B cell (primary cell): ENCODE data around the gene HHIPL2. TPM values are rescaled to one million over a fixed set of nuclear protein-coding genes. Genes with fewer than 3 reads are reported as not detected.
A peak's percentile ranks its signal among the peaks of the same experiment; 100 is the strongest.

ENCODE experiments used
- ATAC-seq: fragments of 200-7000 bp; cut with Tn5 transposase; one replicate; pipeline ENCODE4 v1.10.0; 2021; ENCODE audit warnings: low read depth, mild to moderate bottlenecking, moderate number of reproducible peaks, moderate library complexity
- CTCF ChIA-PET: fragments of 350-600 bp; sonication (Branson Sonifier 250); formaldehyde crosslinking; loops from one replicate; lab custom pipeline; 2021; ENCODE audit warnings: antibody characterized with exemption, inconsistent platforms; lab: Charles Lee
- POLR2A ChIA-PET: fragments of 350-600 bp; sonication (Branson Sonifier 250); formaldehyde crosslinking; loops from one replicate; lab custom pipeline; 2021; ENCODE audit warnings: antibody characterized with exemption; lab: Charles Lee
- DNase-seq: peaks from one replicate; pipeline ENCODE4 v3.0.0; 2013
- H2AFZ ChIP-seq: 2 replicates; pipeline ENCODE4 v1.6.1; 2012; ENCODE audit warnings: mild to moderate bottlenecking, low read depth, low read length; ENCODE audit not compliant: insufficient read depth, poor library complexity, severe bottlenecking
- H3K27ac ChIP-seq, 2 donors: 1 replicate in 1 of 2; 2 replicates in 1 of 2; pipeline ENCODE4 v1.5.1; 2012 to 2013; ENCODE audit warnings: low read length in 2 of 2, mild to moderate bottlenecking in 2 of 2, moderate library complexity in 1 of 2
- H3K27me3 ChIP-seq, 4 experiments: fragments of 200-600 bp in 1 of 4; sonication (generic) in 1 of 4; replicated peaks in 1 of 4; 1 replicate in 2 of 4; 2 replicates in 2 of 4; pipeline versions ENCODE4 v1.6.1 to v1.7.0; 2013 to 2016; ENCODE audit warnings: low read length in 3 of 4, mild to moderate bottlenecking in 2 of 4, mixed read lengths in 1 of 4, moderate library complexity in 1 of 4; ENCODE audit not compliant: insufficient read depth in 4 of 4, control insufficient read depth in 3 of 4; ENCODE audit errors: control extremely low read depth in 1 of 4
- H3K36me3 ChIP-seq, 2 experiments: replicated peaks in 1 of 2; 1 replicate in 1 of 2; 2 replicates in 1 of 2; pipeline versions ENCODE4 v1.6.1 to v1.7.1; 2013; ENCODE audit warnings: low read length in 1 of 2; ENCODE audit not compliant: insufficient read depth in 2 of 2, control insufficient read depth in 1 of 2; ENCODE audit errors: control extremely low read depth in 1 of 2, extremely low read depth in 1 of 2
- H3K4me1 ChIP-seq, 2 donors: fragments of 200-600 bp in 1 of 2; sonication (generic) in 1 of 2; 1 replicate in 1 of 2; 2 replicates in 1 of 2; pipeline versions ENCODE4 v1.5.1 to v1.6.1; 2013 to 2017; ENCODE audit warnings: low read length in 2 of 2; ENCODE audit not compliant: control insufficient read depth in 2 of 2, insufficient read depth in 2 of 2
- H3K4me2 ChIP-seq: replicated peaks from 2 replicates; pipeline ENCODE3; 2012; ENCODE audit warnings: mild to moderate bottlenecking, low read depth, low read length; ENCODE audit not compliant: poor library complexity, severe bottlenecking
- H3K4me3 ChIP-seq, 5 experiments: fragments of 200-600 bp in 1 of 5; sonication (generic) in 1 of 5; 1 replicate in 3 of 5; 2 replicates in 2 of 5; pipeline versions ENCODE4 v1.5.1 to v1.7.0; 2011 to 2016; ENCODE audit warnings: low read length in 4 of 5, mild to moderate bottlenecking in 4 of 5, low read depth in 2 of 5, control low read depth in 1 of 5, moderate library complexity in 1 of 5; ENCODE audit not compliant: insufficient read depth in 1 of 5; ENCODE audit errors: control extremely low read depth in 1 of 5, extremely low read depth in 1 of 5
- H3K79me2 ChIP-seq: fragments of 200-600 bp; sonication (generic); one replicate; pipeline ENCODE4 v1.6.0; 2016; ENCODE audit warnings: low read length; ENCODE audit not compliant: control insufficient read depth, insufficient read depth
- H3K9ac ChIP-seq: fragments of 200-600 bp; sonication (generic); 2 replicates; pipeline ENCODE4 v1.6.1; 2017; ENCODE audit warnings: mild to moderate bottlenecking, low read length, moderate library complexity
- H3K9me3 ChIP-seq, 3 donors: one replicate each; pipeline versions ENCODE4 v1.6.1 to v1.7.1; 2013; ENCODE audit warnings: low read length in 2 of 3; ENCODE audit not compliant: control insufficient read depth in 2 of 3, insufficient read depth in 1 of 3; ENCODE audit errors: control extremely low read depth in 1 of 3
- H4K20me1 ChIP-seq: 2 replicates; pipeline ENCODE4 v1.6.0; 2012; ENCODE audit warnings: mild to moderate bottlenecking, low read length; ENCODE audit not compliant: insufficient read depth, control insufficient read depth, poor library complexity, severe bottlenecking
- H3K27ac Mint-ChIP-seq: one replicate; pipeline ENCODE4 v1.8.0; 2021; ENCODE audit warnings: mixed read lengths
- H3K27me3 Mint-ChIP-seq: one replicate; pipeline ENCODE4 v1.8.0; 2021; ENCODE audit warnings: mixed read lengths
- H3K4me1 Mint-ChIP-seq: one replicate; pipeline ENCODE4 v1.8.0; 2021; ENCODE audit warnings: mixed read lengths
- H3K4me3 Mint-ChIP-seq: one replicate; pipeline ENCODE4 v1.8.0; 2021; ENCODE audit warnings: mixed read lengths
- H3K9me3 Mint-ChIP-seq: one replicate; pipeline ENCODE4 v1.8.0; 2022; ENCODE audit warnings: mixed read lengths; ENCODE audit not compliant: insufficient read depth
- CTCF ChIP-seq: fragments of 200-600 bp; IDR thresholded peaks from one replicate; pipeline ENCODE4 v1.8.0; 2022; ENCODE audit warnings: antibody characterized with exemption, mild to moderate bottlenecking
- EZH2 ChIP-seq: IDR thresholded peaks from 2 replicates; pipeline ENCODE4 v1.6.1; 2012; ENCODE audit warnings: borderline replicate concordance, low read depth, mild to moderate bottlenecking, moderate library complexity, low read length; ENCODE audit not compliant: insufficient read depth, poor library complexity, severe bottlenecking
- WGBS: methylation state at CpG from one replicate; pipeline ENCODE4 v1.1.5; 2013; ENCODE audit warnings: missing lambda C conversion rate; ENCODE audit not compliant: insufficient coverage; 5-methylcytosine and 5-hydroxymethylcytosine counted together
- intact Hi-C: fragments of 100-400 bp; cut with micrococcal nuclease; formaldehyde crosslinking; loops from one replicate; pipeline ENCODE4 v1.10.0; 2022
- polyA plus RNA-seq: library from polyadenylated mRNA; depleted of rRNA; stranded (reverse); fragments of >200 nt; gene quantifications from 2 replicates; pipeline ENCODE4 v1.2.3, GENCODE V29; 2012
- total RNA-seq, 2 donors: library from RNA; stranded (reverse); fragments of 120-200 nt in 1 of 2; gene quantifications; 1 replicate in 1 of 2; 2 replicates in 1 of 2; pipeline versions ENCODE4 v1.2.3 to v1.2.4, GENCODE V29; 2013 to 2022

HHIPL2 gene
- total and polyA plus RNA-seq, 2 donors (not counting 1 experiment from before 2014, with no cell fraction given): 0.63 to 0.99 TPM

- Histone ChIP-seq H3K27me3 (no peaks in the 10 kb centered on the region), H3K27ac (peak overlapping the region in 1 of 2 donors; percentile 21), H3K4me3 (no peak overlapping the region), H3K4me1 (no peaks in the 10 kb centered on the region), H2AFZ (no peak overlapping the region), H3K4me2 (no peak overlapping the region), H3K36me3 (peaks cover 2 to 22% of the 10 kb centered on the region in 2 experiments), H3K79me2 (no peaks in the 10 kb centered on the region), H4K20me1 (no peaks in the 10 kb centered on the region), H3K9me3 (no peaks in the 10 kb centered on the region), H3K9ac (no peak overlapping the region)
- peak overlapping the region; percentile 26 for H3K27ac Mint-ChIP-seq
- no peaks in the 10 kb centered on the region for H3K9me3 Mint-ChIP-seq
- intact Hi-C loops: no loop called here
- ChIA-PET CTCF (no interaction called here), POLR2A (no interaction called here)
- ATAC-seq: no peak
- peaks cover 6% of the 10 kb centered on the region for H3K4me1 Mint-ChIP-seq
- H3K4me3 Mint-ChIP-seq: no peak overlapping the region
- no peak for DNase-seq
- H3K27me3 Mint-ChIP-seq: no peaks in the 10 kb centered on the region
- TF ChIP-seq EZH2: no peak
- TF ChIP-seq CTCF: no peak
- WGBS: 91% methylated on average over 4 of the region's 5 CpGs
These were observed 5.0 kb upstream of the HHIPL2 start for GRCh38 chr1:222552882-222553281.

- ATAC-seq: no peak
- Mint-ChIP-seq H3K27me3 (peaks cover 26% of the 10 kb centered on the region), H3K4me1 (no peaks in the 10 kb centered on the region), H3K27ac (no peak overlapping the region), H3K9me3 (no peaks in the 10 kb centered on the region), H3K4me3 (no peak overlapping the region)
- intact Hi-C loops: no loop called here
- H3K4me3 ChIP-seq: no peak overlapping the region
- H2AFZ ChIP-seq: no peak overlapping the region
- H3K4me1 ChIP-seq: no peaks in the 10 kb centered on the region
- ChIA-PET CTCF (no interaction called here), POLR2A (no interaction called here)
- DNase-seq: no peak
- H3K4me2 ChIP-seq: no peak overlapping the region
- H4K20me1 ChIP-seq: no peaks in the 10 kb centered on the region
- H3K79me2 ChIP-seq: no peaks in the 10 kb centered on the region
- H3K27ac ChIP-seq: no peak overlapping the region
- H3K27me3 ChIP-seq: peaks cover 0 to 16% (median 7%) of the 10 kb centered on the region in 4 experiments
- H3K9ac ChIP-seq: no peak overlapping the region
- TF ChIP-seq EZH2 (no peak), CTCF (no peak)
- no peaks in the 10 kb centered on the region for H3K9me3 ChIP-seq
- no peaks in the 10 kb centered on the region for H3K36me3 ChIP-seq
- WGBS: 77% methylated on average over 8 of the region's 8 CpGs
These were observed 667 bp downstream of the HHIPL2 start for GRCh38 chr1:222547260-222547614.
